ENCODE data around the gene TNS4.

Gene TNS4

DNA sequence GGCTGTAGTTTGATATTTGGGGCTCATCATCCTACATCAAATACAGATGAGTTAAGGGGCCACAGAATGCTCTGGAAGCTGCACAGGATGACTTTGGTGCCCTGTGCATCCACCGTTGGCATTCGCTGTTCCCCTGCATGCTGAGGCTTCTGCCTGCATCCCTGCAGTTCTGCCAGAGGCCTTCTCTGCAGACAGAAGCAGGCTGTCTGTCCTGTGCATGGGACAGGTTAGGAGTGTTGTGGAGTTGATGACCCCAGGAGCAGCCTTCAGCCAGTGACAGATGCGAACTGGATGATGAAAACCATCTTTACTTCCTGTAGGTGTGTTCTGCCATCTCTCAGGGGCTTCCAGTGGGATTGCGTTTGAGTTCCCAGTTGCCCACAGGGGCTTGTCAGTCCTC, 13.6 kb upstream of the TNS4 start:
- no peak for DNase-seq

- no peak for DNase-seq
Measured at GRCh38 chr17:40514013-40514875, 12.8 kb upstream of the TNS4 start.

DNA sequence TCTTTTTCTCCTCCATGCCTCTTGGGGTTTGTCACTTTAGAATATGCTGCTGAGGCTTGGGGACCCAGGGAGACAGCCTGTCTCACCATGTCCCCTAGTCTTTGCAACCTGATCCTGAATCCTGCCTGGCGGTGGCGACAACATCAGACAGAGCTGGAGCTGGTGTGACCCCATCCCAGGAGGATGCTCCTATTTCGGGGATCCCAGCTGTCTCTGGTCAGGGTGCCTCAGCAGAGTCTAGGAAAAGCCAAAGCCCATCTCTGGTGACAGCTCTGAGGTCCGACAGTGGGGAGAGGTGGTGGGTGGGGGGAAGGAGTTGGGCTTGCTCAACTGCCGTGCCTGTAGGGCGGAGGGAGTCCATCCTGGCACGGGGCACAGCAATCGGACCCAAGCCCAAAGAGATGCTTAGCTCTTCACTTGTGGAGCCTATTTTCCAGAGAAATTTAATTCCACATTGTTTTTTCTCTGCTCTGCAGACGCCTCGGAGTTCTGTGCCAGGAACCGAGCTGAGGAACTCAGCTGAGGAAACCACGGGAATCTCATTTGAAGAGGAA, 10.3 kb upstream of the TNS4 start:
- no peak for DNase-seq

GRCh38 chr17:40511136-40511535, 9.7 kb upstream of the TNS4 start:
- DNase-seq: no peak

GRCh38 chr17:40510328-40510648, 8.9 kb upstream of the TNS4 start:
- DNase-seq: no peak

DNA sequence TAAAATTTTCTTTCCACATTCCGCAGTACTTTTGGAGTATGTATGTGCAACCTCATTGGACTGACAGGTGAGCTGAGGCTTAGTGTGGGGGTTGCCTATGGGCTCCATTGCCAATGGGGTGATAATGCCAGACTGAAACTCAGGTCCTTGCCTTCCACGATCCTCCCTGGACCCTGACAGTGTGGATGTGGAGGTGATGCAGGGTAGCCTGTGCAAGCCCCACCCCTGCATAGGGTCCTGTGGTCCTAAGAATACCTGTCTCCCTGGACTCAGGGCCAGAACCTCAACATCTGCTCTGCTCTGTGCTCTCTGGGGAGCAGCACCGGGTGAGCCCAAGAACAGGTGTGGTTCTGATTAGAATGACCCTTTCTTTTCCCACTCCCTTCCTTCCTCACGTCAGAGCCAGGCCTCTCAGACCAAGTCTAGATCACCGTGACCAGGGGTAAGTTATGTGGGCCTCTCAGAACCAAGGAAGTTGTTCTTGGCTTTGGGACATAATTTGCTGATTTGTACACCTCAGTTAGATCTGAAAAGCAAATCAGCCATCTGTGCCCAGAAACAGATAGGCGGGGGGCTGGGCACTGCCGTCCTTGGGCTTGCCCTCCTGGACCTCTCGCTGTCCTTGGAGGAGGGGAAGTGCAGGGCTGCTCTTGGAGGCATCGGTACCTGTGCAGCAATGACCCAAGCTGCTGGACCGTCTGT, 8.4 kb upstream of the TNS4 start:
- no peak for DNase-seq

GRCh38 chr17:40506786-40507185, 5.4 kb upstream of the TNS4 start:
- DNase-seq: no peak

- no peak for DNase-seq
Measured at GRCh38 chr17:40503154-40503553, 1.7 kb upstream of the TNS4 start.

GRCh38 chr17:40502716-40503115, 1.3 kb upstream of the TNS4 start:
- no peak for DNase-seq

- DNase-seq: no peak
Measured at GRCh38 chr17:40500709-40501108, 714 bp downstream of the TNS4 start.

- DNase-seq: no peak
Measured at GRCh38 chr17:40500190-40500589, 1.2 kb downstream of the TNS4 start.

DNA sequence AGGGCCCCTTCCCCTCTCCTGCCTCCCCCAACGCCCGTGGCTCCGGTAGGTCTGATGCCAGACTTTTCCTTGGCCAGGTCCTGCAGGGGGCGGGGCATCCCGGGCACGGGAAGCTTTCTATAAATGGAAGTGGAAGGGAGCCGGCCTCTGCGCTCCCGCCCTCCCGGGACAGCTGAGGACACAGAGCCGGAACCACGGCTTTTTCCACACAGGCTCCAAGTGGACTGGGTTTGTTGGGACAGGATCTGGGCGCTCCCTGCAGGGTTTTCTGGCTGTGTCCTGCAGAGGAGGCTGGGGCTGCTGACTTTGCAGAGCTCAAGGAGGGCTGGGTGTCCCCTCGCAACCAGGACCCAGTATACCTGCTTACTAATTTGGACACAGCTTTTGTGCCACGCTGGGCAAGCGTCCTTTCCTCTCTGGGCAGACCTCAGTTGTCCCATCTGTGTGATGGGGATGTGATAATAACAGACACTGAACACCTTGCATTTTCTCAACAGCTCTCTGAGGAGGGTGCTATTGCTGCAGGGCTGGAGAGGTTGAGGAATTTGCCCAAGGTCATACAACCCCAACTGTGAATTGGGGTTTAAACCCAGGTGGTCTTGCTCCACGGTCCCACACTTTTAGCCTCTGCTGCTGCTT, 1.8 kb downstream of the TNS4 start:
- peak; percentile 26 for DNase-seq

GRCh38 chr17:40498281-40499084, 2.9 kb downstream of the TNS4 start:
- peak; percentile 53 for DNase-seq

DNA sequence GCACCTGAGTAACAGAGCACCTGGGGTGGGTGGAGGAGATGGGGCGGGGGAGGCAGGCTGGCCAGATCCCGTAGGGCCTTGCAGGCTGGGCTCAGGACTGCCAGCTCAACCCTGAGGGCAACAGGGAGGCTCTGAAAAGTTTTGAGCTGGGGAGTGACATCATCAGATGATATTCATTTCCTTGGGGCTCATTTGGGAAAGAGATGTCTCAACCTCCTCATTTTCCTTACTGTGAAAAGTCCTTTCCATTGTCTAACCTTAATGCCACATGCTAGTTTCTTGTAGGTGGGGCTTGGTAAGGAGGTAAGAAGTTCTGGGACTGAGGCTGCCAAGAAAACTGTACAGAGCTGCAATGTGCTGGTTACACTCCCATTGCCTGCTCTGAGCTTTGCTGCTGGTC, 3.7 kb downstream of the TNS4 start:
- DNase-seq: no peak

DNA sequence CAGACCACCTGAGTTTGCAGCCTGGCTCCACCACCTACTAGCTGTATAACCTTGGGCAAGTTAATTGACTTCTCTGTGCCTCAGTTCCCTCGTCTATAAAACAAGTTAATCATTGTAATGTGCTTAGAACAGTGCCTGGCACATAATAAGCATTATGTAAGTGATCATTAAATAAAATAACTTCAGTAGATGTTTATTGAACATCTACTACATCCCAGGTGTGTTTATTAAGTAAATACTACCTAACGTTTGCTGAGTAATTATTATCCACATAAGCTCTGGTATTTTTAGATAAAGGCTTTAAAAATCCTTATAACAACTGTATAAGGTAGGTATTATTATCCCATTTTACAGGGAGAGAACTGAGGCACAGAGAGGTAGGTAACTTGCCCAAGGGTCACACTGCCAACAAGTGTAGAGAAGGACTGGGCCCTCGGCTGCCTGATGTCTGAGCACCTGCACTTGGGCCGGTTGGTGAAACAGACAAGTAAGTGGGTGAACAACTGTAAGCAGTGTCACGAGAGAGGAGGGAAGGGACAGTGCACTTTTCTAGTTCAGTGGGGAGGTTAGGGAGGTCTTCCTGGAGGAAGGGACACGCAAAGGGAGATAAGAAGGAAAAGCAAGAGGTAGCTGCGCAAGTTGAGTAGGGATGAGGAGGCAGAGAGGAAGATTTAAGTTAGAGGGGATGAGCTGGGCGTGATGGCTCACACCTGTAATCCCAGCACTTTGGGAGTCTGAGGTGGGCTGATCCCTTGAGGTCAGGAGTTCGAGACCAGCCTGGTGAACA, 4.6 kb downstream of the TNS4 start:
- DNase-seq: no peak

- DNase-seq: no peak
Measured at GRCh38 chr17:40496170-40496569, 5.3 kb downstream of the TNS4 start.

GRCh38 chr17:40495140-40495539, 6.3 kb downstream of the TNS4 start:
- no peak for DNase-seq

DNA sequence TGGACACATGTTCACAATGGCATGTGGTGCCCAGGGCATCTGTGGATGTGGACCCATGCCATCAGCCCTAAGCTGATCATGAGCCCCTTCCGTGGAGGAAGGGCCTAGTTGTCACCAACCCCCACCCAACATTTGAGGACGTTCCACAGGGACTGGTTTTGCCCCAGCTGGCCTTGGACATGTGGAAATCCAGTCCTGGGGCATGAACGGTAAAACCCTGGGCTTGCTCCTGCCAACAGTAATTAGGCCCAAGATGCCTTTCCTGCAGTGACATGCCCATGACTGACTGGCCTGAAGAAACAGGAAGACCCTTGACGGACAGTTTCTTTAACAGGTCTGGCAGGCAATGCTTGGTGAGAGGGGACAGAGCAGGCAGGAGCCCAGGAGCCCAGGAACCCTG, 7.7 kb downstream of the TNS4 start:
- peak; percentile 65 for DNase-seq

- DNase-seq: peak; percentile 16
Measured at GRCh38 chr17:40491486-40491885, 9.9 kb downstream of the TNS4 start.

GRCh38 chr17:40490982-40491381, 10.4 kb downstream of the TNS4 start:
- no peak for DNase-seq

- DNase-seq: peak; percentile 87
Measured at GRCh38 chr17:40490289-40490853, 11.1 kb downstream of the TNS4 start.

All from DMS 273 treated with DMSO at 0.1 percent for 48 hours (cell line).